ACHN (cell line): Measurements from ENCODE around the gene IRS1.

Source experiments
- DNase-seq: peaks from one replicate; pipeline ENCODE4 v3.0.0-alpha.2; 2015
- in situ Hi-C: cut with HindIII; loops from 2 replicates; pipeline ENCODE4 v1.10.0; 2017; ENCODE audit warnings: low sequenced_read_pairs, low pct_ligation_motif_present, low pct_unique_long_range_greater_than_20kb

IRS1 gene

GRCh38 chr2:226683196-226683595, 116.4 kb downstream of the IRS1 start:
- in situ Hi-C loops: no loop called here
- no peak for DNase-seq
